ENCODE measurements around the gene PROCR.
"Not testable (repeated sequence)": the region's sequence is repeated elsewhere in the genome, so short reads cannot be mapped to it uniquely, and the experiment has no call there.

The PROCR gene

DNA sequence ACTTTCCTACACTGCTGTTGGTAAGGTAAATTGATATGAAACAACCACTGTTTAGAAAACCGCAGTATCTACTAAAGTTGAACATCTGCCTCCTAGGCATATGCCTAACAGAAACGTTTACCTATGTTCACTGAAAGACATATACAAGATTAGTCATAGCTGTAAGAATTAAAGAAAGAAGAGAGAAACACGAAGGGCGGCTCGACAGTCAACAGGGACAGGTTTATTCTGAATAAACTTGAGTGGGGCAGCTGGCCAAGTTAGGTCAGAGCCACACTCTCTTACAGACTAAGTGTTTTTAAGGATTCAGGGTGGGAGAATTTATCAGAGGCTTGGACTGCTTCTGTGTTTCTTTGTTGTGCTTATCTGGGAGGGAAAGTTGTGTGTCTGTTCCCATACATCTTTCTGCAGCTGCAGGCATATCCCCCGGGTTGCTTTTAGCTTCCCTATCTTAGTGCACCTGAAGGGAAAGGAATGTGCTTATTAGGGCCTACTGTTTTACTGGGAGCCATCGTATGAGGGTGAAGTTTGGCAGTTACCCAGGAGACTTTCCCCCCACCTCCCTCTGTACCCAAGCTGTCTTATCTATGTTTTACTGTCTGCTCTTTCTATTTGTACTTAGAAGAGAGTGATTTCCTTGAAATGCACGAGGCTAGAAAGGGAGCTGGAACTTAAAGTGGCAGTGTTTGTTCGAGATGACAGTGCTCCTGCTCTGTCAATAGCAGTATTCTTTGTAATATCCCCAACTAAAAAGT lies 20.4 kb downstream of the PROCR start:
- in situ Hi-C loops (cut with HindIII; ENCODE audit: low sequenced_read_pairs): no loop called here

GRCh38 chr20:35193031-35193791 lies 21.3 kb downstream of the PROCR start:
- in situ Hi-C loops (cut with HindIII; ENCODE audit: low sequenced_read_pairs): not testable (repeated sequence)

DNA sequence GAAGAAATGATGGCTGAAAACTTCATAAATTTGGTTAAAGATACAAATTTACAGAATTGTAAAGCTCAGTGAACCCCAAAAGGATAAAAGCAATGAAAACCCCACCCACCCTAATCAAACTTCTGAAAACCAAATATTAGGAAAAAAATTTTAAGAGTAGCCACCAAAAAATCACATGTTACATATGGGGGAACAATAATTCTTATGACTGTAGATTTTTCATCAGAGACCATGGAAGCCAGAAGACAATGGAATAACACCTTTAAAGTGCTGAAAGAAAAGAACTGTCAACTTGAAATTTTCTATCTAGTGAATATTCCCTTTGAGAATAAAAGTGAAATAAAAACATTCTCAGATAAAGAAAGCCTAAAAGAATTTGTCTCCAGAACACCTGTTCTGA lies 24.4 kb downstream of the PROCR start:
- in situ Hi-C loops (cut with HindIII; ENCODE audit: low sequenced_read_pairs): no loop called here

- in situ Hi-C loops (cut with HindIII; ENCODE audit: low sequenced_read_pairs): no loop called here
Observed at GRCh38 chr20:35199740-35200139, 27.9 kb downstream of the PROCR start.

DNA sequence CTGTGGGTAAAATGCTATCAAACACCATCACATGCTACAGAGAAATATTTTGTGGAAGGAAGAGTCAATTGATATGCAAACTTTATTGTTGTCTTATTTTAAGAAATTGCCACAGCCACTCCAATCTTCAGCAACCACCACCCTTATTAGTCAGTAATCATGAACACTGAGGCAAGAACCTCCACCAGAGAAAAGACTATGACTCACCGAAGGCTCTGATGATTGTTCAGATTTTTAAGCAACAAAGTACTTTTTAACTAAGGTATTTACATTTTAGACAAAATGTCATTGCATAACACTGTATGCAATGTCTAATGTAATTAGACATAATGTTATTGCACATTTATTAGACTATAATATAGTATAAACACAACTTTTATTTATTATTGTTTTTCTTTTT lies 28.4 kb downstream of the PROCR start:
- in situ Hi-C loops (cut with HindIII; ENCODE audit: low sequenced_read_pairs): no loop called here

GRCh38 chr20:35201467-35201866 lies 29.6 kb downstream of the PROCR start:
- in situ Hi-C loops (cut with HindIII; ENCODE audit: low sequenced_read_pairs): not testable (repeated sequence)

- in situ Hi-C loops (cut with HindIII; ENCODE audit: low sequenced_read_pairs): no loop called here
Observed at GRCh38 chr20:35206802-35207201, 34.9 kb downstream of the PROCR start.

GRCh38 chr20:35207950-35208611 lies 36.2 kb downstream of the PROCR start:
- in situ Hi-C loops (cut with HindIII; ENCODE audit: low sequenced_read_pairs): no loop called here

- in situ Hi-C loops (cut with HindIII; ENCODE audit: low sequenced_read_pairs): no loop called here
Observed at GRCh38 chr20:35215066-35215956, 43.4 kb downstream of the PROCR start.

DNA sequence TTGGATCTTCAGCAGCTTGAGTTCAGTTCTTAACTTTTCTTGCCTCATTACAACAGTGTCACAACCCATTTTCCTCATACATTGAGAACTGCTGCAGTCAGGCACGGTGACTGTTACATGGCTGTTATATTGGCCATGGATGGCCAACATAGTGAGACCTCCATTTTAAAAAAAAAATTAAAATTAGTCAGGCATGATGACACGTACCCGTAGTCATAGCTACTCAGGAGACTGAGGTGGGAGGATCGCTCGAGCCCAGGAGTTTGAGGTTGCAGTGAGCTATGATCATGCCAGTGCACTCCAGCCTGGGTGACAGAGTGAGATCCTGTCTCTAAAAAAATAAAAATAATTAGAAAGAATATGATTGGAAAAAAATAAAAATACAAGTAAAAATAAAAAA lies 44.7 kb downstream of the PROCR start:
- in situ Hi-C loops (cut with HindIII; ENCODE audit: low sequenced_read_pairs): no loop called here

DNA sequence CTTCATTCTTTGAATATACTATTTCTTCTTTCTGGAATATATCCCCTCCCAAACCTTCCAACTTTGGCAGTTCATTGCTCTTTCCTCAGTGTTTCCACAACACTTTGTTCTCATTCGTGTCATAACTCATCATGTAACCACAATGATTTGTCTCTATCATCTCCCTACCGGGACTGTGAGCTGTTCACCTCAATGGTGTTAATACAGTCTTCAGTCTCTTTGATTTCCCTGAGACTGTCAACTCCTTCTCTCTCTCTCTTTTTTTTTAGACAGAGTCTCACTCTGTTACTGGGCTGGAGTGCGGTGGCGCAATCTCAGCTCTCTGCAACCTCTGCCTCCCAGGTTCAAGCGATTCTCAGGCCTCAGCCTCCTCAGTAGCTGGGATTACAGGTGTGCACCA lies 52.1 kb downstream of the PROCR start:
- in situ Hi-C loops (cut with HindIII; ENCODE audit: low sequenced_read_pairs): no loop called here

GRCh38 chr20:35224536-35224935 lies 52.7 kb downstream of the PROCR start:
- in situ Hi-C loops (cut with HindIII; ENCODE audit: low sequenced_read_pairs): no loop called here

GRCh38 chr20:35225319-35226125 lies 53.6 kb downstream of the PROCR start:
- in situ Hi-C loops (cut with HindIII; ENCODE audit: low sequenced_read_pairs): no loop called here

GRCh38 chr20:35226126-35226883 lies 54.4 kb downstream of the PROCR start, which contains the start of gene MMP24:
Gene MMP24, plus strand, starts transcription at chr20:35226690. Its CDS starts 49 bp downstream, at chr20:35226739.
- in situ Hi-C loops (cut with HindIII; ENCODE audit: low sequenced_read_pairs): no loop called here
